Karpas-422 (cell line): Measurements from ENCODE around the gene CARMIL3. TPM values are rescaled to one million over a fixed set of nuclear protein-coding genes. Genes with fewer than 3 reads are reported as not detected.
A peak's percentile ranks its signal among the peaks of the same experiment; 100 is the strongest.

Experiments
- DNase-seq: peaks from one replicate; pipeline ENCODE4 v3.0.0-alpha.2; 2015
- H2AFZ ChIP-seq: fragments of 200-600 bp; sonication (generic); 2 replicates; pipeline ENCODE4 v1.6.1; 2014; ENCODE audit warnings: antibody characterized with exemption, low read length, mixed read lengths
- H3K27ac ChIP-seq: fragments of 200-600 bp; sonication (generic); 2 replicates; pipeline ENCODE4 v1.5.1; 2014; ENCODE audit warnings: mild to moderate bottlenecking, low read length, moderate library complexity
- H3K27me3 ChIP-seq: fragments of 200-600 bp; sonication (generic); 2 replicates; pipeline ENCODE4 v1.6.1; 2014; ENCODE audit warnings: low read length, mixed read lengths
- H3K36me3 ChIP-seq: fragments of 200-600 bp; sonication (generic); 2 replicates; pipeline ENCODE4 v1.6.1; 2014; ENCODE audit warnings: low read length, mixed read lengths; ENCODE audit not compliant: insufficient read depth
- H3K4me1 ChIP-seq: fragments of 200-600 bp; sonication (generic); 2 replicates; pipeline ENCODE4 v1.6.1; 2014; ENCODE audit warnings: mild to moderate bottlenecking, low read length, mixed read lengths
- H3K4me2 ChIP-seq: fragments of 200-600 bp; sonication (generic); 2 replicates; pipeline ENCODE4 v1.6.1; 2014; ENCODE audit warnings: low read length, low read depth, mild to moderate bottlenecking; ENCODE audit not compliant: poor library complexity, severe bottlenecking
- H3K4me3 ChIP-seq: fragments of 200-600 bp; sonication (generic); 2 replicates; pipeline ENCODE4 v1.5.1; 2014; ENCODE audit warnings: mild to moderate bottlenecking, antibody characterized with exemption, low read length, mixed read lengths
- H3K79me2 ChIP-seq: fragments of 200-600 bp; sonication (generic); 2 replicates; pipeline ENCODE4 v1.6.1; 2014; ENCODE audit warnings: mild to moderate bottlenecking, low read length, mixed read lengths
- H3K9ac ChIP-seq: fragments of 200-600 bp; sonication (generic); 2 replicates; pipeline ENCODE4 v1.6.0; 2014; ENCODE audit warnings: low read length
- H3K9me2 ChIP-seq: fragments of 200-600 bp; sonication (generic), shearing (Covaris generic); replicated peaks from 2 replicates; pipeline ENCODE4 v1.6.0; 2014; ENCODE audit warnings: mild to moderate bottlenecking, low read length, moderate library complexity; ENCODE audit not compliant: insufficient read depth
- H3K9me3 ChIP-seq: fragments of 300-700, 200-600 bp; sonication (generic); 2 replicates; pipeline ENCODE4 v1.6.1; 2014; ENCODE audit warnings: low read length, mixed read lengths
- H4K20me1 ChIP-seq: fragments of 200-600 bp; sonication (generic); 2 replicates; pipeline ENCODE4 v1.6.1; 2014; ENCODE audit warnings: mild to moderate bottlenecking, antibody characterized with exemption, low read length, low read depth; ENCODE audit not compliant: insufficient read depth
- total RNA-seq: library from RNA; depleted of rRNA; stranded (reverse); fragments of >200 nt; shearing (Covaris generic); gene quantifications from 2 replicates; pipeline ENCODE4 v1.2.3, GENCODE V29; 2014; ENCODE audit warnings: low replicate concordance

The CARMIL3 gene
- total RNA-seq, 1 experiment from 2014 or later: 58.4 TPM

DNA sequence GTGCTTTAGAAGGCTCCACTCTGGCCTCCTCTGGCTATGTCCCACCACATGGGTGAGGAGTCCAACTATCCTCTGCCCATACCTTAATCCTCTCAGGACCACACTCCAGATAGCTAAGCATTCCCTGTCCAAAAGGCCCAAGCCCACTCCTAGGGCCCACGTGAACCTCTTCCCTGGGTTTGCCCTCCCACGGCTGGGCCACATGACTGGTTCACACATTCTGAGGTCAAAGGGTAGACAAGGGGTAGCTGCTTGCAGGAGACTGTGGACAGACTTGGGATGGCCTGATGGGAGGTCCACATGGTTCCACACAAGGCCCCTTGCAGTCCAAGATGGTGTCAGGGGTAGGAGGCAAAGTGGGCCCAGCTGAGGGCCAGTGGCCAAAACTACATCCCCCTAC is 36.3 kb downstream of the CARMIL3 start:
- no peaks in the 10 kb centered on the region for H3K9me3 ChIP-seq
- H3K4me3 ChIP-seq: no peak overlapping the region

DNA sequence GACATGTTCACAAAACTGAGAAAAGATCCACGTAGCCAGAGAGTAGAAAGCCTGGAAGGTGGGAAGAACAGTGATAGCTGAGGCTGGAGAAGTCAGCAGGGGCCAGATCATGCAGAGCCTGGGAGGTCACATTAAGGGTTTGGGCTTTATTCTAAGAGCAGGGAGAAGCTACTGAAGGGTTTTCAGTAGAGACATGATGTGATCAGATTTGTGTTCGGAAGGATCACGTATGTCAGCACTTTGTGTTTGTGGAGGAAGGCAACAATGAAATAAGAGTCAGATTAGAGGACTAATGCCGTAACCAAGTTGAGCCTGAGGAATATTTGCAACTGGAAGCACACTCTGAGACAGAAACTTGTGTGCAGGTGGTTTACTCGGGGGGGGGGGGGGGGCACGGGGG is 38.1 kb downstream of the CARMIL3 start:
- Histone ChIP-seq H3K9me3 (no peaks in the 10 kb centered on the region), H2AFZ (no peak overlapping the region)

More for the DNA sequence above, 36.3 kb downstream of the CARMIL3 start:
- no peaks in the 10 kb centered on the region for H3K79me2 ChIP-seq
- H3K4me1 ChIP-seq: peaks cover 11% of the 10 kb centered on the region
- H3K27me3 ChIP-seq: no peaks in the 10 kb centered on the region
- no peaks in the 10 kb centered on the region for H3K36me3 ChIP-seq
- no peak overlapping the region for H3K4me2 ChIP-seq
- no peak overlapping the region for H3K9ac ChIP-seq
- no peaks in the 10 kb centered on the region for H3K9me2 ChIP-seq
- no peak for DNase-seq
- no peaks in the 10 kb centered on the region for H4K20me1 ChIP-seq
- no peak overlapping the region for H2AFZ ChIP-seq
- no peak overlapping the region for H3K27ac ChIP-seq

DNA sequence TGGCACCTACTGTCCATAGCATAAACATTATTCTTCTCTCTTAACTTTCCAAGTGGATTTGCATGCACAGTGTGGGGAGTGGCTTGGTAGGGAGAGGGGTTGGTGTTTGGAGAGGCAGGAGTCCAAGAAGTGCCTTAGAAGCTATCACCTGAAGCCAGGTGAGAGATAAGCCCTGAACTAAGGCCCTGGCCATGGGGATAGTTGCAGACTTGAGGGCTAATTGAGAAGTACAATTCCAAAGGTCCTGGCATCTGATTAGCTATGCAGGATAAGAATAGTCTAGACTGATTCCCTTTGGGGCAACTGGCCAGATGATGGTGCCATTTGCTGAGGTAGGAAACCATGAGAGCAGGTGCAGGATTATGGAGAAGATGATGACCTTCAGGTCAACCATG is 40.3 kb downstream of the CARMIL3 start:
- H3K27ac ChIP-seq: no peak overlapping the region
- peaks cover 18% of the 10 kb centered on the region for H3K79me2 ChIP-seq
- no peaks in the 10 kb centered on the region for H3K36me3 ChIP-seq
- H3K4me3 ChIP-seq: no peak overlapping the region
- H3K4me2 ChIP-seq: no peak overlapping the region
- no peaks in the 10 kb centered on the region for H3K9me3 ChIP-seq
- H3K9ac ChIP-seq: no peak overlapping the region
- peaks cover 29% of the 10 kb centered on the region for H3K4me1 ChIP-seq
- no peaks in the 10 kb centered on the region for H3K9me2 ChIP-seq
- H4K20me1 ChIP-seq: no peaks in the 10 kb centered on the region
- no peak overlapping the region for H2AFZ ChIP-seq
- no peak for DNase-seq
- H3K27me3 ChIP-seq: no peaks in the 10 kb centered on the region

More for the DNA sequence above, 38.1 kb downstream of the CARMIL3 start:
- no peaks in the 10 kb centered on the region for H3K27me3 ChIP-seq
- H4K20me1 ChIP-seq: no peaks in the 10 kb centered on the region
- peaks cover 19% of the 10 kb centered on the region for H3K4me1 ChIP-seq
- H3K27ac ChIP-seq: no peak overlapping the region
- H3K4me2 ChIP-seq: no peak overlapping the region
- H3K9ac ChIP-seq: no peak overlapping the region
- H3K79me2 ChIP-seq: peaks cover 7% of the 10 kb centered on the region
- no peak overlapping the region for H3K4me3 ChIP-seq
- H3K9me2 ChIP-seq: no peaks in the 10 kb centered on the region
- no peaks in the 10 kb centered on the region for H3K36me3 ChIP-seq
- DNase-seq: no peak

DNA sequence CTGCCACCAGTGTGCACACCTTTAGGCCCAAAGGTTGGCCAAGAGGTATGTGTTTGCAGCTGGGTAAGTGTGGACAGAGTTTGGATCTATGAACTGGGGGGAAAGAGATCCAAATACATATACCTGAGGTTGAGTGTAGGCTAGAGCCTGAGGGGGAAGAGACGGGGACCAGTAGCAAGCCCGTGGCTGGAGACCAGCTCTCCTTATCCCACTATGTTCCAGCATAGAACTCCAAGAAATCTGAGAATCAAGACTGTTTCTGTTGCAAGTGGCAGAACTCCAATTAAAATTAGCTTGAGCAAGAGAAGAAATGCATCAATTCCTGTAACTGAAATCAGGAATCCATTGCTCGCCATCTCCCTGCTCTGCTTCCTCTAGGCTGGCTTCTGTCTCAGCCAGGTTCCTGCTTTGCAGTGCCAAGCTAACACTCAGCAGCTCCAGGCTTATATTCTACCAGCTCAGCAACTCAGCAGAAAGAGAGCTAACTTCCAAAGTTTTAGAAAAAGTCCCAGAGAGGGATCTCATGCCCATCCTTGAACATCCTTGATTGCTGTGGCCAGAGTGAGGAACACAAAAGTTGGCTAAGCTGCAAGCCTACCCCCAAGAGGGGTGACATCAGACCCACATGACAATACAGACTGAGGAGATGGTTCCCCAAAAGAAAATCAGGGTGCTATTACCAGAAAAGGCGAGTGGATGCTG is 40.8 kb downstream of the CARMIL3 start:
- Histone ChIP-seq H3K4me2 (no peak overlapping the region), H3K27ac (peak overlapping the region; percentile 60; the same call in 1 of the 2 replicates), H3K27me3 (no peaks in the 10 kb centered on the region), H4K20me1 (no peaks in the 10 kb centered on the region), H3K4me1 (peaks cover 29% of the 10 kb centered on the region), H3K4me3 (no peak overlapping the region), H2AFZ (no peak overlapping the region), H3K9me2 (no peaks in the 10 kb centered on the region), H3K79me2 (peaks cover 18% of the 10 kb centered on the region), H3K9ac (peak overlapping the region; percentile 97; the same call in 1 of the 2 replicates), H3K36me3 (no peaks in the 10 kb centered on the region), H3K9me3 (no peaks in the 10 kb centered on the region)
- DNase-seq: no peak

DNA sequence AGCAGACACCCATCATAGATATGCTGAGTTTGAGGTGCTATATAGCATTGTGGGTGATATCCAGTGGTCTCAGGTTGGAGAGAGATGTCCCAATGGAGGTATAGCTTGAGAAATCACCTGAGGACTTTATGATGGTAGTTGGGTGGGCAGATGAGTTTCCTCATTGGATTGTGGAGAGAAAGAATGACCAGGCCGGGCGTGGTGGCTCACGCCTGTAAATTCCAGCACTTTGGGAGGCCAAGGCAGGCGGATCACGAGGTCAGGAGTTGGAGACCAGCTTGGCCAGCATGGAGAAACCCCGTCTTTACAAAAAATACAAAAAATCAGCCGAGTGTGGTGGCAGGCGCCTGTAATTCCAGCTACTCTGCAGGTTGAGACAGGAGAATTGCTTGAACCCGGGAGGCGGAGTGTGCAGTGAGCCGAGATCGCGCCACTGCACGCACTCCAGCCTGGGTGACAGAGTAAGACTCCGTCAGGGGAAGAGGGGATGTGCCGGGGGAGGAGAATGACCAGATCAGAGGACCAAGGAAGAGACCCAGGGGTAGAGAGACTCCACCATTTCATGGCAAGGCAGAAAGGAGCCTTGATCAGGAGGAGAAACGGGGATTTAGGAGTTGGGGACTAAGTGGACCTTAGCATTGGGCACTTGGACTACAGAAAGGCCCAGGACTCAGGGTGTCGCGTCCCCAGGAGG is 41.5 kb downstream of the CARMIL3 start:
- H3K4me2 ChIP-seq: peak overlapping the region; percentile 95
- H3K9me2 ChIP-seq: no peaks in the 10 kb centered on the region
- no peak overlapping the region for H2AFZ ChIP-seq
- peak overlapping the region; percentile 60; the same call in 1 of the 2 replicates for H3K27ac ChIP-seq
- no peaks in the 10 kb centered on the region for H3K27me3 ChIP-seq
- no peaks in the 10 kb centered on the region for H3K9me3 ChIP-seq
- peaks cover 18% of the 10 kb centered on the region for H3K79me2 ChIP-seq
- H3K9ac ChIP-seq: peak overlapping the region; percentile 97
- DNase-seq: no peak
- no peaks in the 10 kb centered on the region for H4K20me1 ChIP-seq
- H3K4me1 ChIP-seq: peaks cover 29% of the 10 kb centered on the region
- H3K36me3 ChIP-seq: 0 out of 2 replicates have a peak, but pooled peaks cover 3% of the 10 kb centered on the region
- H3K4me3 ChIP-seq: peak overlapping the region; percentile 95; the same call in 1 of the 2 replicates

DNA sequence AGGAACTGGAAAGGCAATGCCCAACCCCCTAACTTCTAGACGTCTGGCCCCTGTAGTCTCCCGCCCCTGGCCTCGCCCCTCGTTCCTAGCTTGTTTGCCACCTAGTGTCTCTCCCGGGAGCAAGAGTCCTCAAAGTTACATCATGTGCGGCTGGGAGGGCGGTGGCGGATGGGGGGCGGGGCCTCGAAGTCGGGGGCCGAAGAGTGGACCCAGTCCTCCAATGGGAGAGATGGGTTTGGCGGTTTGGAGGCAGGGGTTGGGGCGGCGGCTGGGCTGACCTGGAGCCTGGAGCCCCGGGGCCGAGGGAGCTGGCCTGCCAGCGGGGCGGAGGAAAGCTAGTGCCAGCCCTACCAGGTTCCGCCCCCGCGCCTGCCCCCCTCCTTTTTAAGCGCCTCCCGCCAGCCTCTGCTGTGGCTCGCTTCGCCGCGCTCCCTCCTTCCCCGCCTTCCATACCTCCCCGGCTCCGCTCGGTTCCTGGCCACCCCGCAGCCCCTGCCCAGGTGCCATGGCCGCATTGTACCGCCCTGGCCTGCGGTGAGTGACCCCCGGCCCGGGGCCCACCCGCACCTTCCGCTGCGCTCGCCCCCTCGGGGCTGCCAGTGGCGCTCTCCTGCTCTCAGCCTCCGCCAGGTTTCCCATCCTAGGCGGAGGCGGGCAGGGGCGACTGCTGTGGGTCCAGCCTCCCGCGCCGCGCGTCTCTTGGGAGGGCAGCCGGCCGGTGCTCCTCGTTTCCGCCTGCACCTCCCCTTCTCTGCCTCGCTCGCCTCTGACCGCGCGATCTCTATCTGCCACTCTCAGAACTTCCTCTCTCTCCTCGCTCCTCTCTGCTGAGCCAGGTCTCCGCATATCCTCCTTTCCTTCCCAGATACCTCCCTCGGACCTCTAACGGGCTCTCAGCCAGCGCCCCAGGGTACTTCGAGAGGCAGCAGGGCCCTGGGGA is 42.4 kb downstream of the CARMIL3 start, which contains the start of gene PCK2:
Gene PCK2, plus strand, starts transcription at position 411 of the 940 bp plus-strand sequence. Its CDS starts 95 bp downstream, at position 506.
- peaks cover 29% of the 10 kb centered on the region for H3K4me1 ChIP-seq
- DNase-seq: peak; percentile 96
- H3K4me3 ChIP-seq: peak within 1 kb of the TSS; percentile 95
- no peaks in the 10 kb centered on the region for H3K9me3 ChIP-seq
- H3K27ac ChIP-seq: peak within 1 kb of the TSS; percentile 91
- H3K4me2 ChIP-seq: peak within 1 kb of the TSS; percentile 95
- no peaks in the 10 kb centered on the region for H4K20me1 ChIP-seq
- no peak within 1 kb of the TSS for H2AFZ ChIP-seq
- H3K79me2 ChIP-seq: peaks cover 18% of the 10 kb centered on the region
- H3K9me2 ChIP-seq: no peaks in the 10 kb centered on the region
- no peaks in the 10 kb centered on the region for H3K27me3 ChIP-seq
- 0 out of 2 replicates have a peak, but pooled peaks cover 4% of the 10 kb centered on the region for H3K36me3 ChIP-seq
- H3K9ac ChIP-seq: peak within 1 kb of the TSS; percentile 97

DNA sequence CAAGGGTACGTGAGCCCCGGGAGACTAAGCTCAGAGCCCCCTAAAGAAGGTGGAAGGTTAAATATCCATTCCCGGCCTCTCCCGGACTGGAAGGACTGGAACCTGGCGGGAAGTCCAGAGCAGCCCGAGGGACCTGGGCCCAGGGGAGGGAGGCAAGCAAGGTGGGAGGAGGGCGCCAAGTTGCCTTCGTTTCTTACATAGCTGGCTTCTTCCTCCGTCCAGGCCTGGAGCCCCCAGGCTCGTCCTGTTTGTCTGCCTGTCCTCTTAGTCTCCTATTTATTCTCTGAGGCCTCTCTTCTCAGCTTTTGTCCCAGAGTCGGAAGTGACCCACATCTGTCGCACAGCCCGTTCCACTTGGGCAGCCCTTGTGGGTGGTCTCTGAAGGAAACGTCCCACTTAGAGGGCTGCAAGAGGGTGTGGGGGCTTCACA is 43.0 kb downstream of the CARMIL3 start:
- peak; percentile 72 for DNase-seq
- Histone ChIP-seq H3K4me3 (peak overlapping the region; percentile 95), H3K9ac (peak overlapping the region; percentile 97), H3K27ac (peak overlapping the region; percentile 91), H3K4me2 (peak overlapping the region; percentile 95), H3K36me3 (0 out of 2 replicates have a peak, but pooled peaks cover 10% of the 10 kb centered on the region), H3K79me2 (peaks cover 18% of the 10 kb centered on the region), H3K9me2 (no peaks in the 10 kb centered on the region), H4K20me1 (no peaks in the 10 kb centered on the region), H2AFZ (no peak overlapping the region), H3K4me1 (peaks cover 29% of the 10 kb centered on the region), H3K9me3 (no peaks in the 10 kb centered on the region), H3K27me3 (no peaks in the 10 kb centered on the region)
